HG03565 (cell line): ENCODE results near the gene CLDN1.
"Not testable (repeated sequence)": the region's sequence is repeated elsewhere in the genome, so short reads cannot be mapped to it uniquely, and the experiment has no call there.

Source experiments
- ATAC-seq: cut with Tn5 transposase; IDR thresholded peaks from one replicate; pipeline ENCODE4 v1.9.1; 2021; ENCODE audit warnings: mild to moderate bottlenecking, moderate library complexity; ENCODE audit not compliant: unreplicated experiment

Gene CLDN1

GRCh38 chr3:190299969-190300368 lies 22.3 kb downstream of the CLDN1 start:
- ATAC-seq: no peak

DNA sequence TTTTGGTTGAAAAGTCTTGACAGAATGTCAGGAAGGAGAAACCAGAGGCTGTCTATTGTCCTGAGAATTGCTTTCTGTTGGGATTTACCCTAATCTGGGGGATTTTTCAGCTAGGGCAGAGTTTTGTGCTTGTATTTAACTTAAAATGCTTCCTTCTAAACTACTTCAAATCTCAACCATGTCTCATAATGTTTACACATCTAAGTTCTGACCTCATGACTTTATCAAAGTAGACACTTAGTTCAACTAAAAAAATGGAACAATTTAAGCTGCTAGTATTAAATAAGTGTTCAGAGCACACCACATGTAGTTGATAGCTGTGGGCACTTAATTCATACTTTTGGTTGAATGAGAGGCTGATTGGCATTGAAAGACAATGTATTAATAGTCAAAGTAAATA lies 28.2 kb downstream of the CLDN1 start:
- no peak for ATAC-seq

- no peak for ATAC-seq
These were observed 28.6 kb downstream of the CLDN1 start for GRCh38 chr3:190293621-190294020.

DNA sequence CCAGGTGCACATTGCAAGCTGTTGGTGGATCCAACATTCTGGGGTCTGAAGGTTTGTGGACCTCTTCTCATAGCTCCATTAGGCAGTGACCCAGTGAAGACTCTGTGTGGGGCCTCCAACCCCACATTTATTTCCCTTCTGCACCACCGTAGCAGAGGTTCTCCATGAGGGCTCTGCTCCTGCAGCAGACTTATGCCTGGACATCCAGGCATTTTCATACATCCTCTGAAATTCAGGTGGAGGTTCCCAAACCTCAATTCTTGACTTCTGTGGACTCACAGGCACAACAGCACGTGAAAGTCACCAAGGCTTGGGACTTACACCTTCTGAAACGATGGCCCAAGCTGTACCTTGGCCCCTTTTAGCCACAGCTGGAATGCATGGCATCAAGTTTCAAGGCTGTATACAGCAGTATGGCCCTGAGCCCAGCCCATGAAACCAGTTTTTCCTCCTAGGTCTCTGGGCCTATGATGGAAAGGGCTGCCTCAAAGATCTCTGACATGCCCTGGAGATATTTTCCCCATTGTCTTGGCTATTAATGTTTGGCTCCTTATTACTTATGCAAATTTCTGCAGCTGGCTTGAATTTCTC lies 30.2 kb downstream of the CLDN1 start:
- no peak for ATAC-seq

DNA sequence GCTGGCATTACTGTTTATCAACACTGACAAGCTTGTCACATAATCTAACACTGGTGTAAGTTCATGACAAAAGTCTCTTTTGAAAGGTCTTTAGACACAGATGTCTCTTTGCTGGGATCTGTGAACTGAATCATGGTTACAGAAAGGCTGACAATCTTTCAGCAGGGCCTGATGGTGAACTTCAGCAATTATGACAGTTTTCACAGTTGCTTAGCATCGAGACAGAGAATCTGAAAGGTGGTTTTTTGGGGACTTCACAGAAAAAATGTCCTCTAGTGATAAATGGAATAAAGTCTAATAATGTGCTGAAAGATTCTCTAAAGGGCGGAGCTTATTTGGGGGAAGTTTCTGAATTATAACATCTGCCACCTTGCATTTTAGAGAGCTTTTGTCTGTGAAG lies 32.3 kb downstream of the CLDN1 start:
- no peak for ATAC-seq

- no peak for ATAC-seq
These were observed 33.4 kb downstream of the CLDN1 start for GRCh38 chr3:190288836-190289235.

- ATAC-seq: no peak
These were observed 36.2 kb downstream of the CLDN1 start for GRCh38 chr3:190286014-190286413.

GRCh38 chr3:190281308-190282051 lies 40.8 kb downstream of the CLDN1 start:
- ATAC-seq: no peak

DNA sequence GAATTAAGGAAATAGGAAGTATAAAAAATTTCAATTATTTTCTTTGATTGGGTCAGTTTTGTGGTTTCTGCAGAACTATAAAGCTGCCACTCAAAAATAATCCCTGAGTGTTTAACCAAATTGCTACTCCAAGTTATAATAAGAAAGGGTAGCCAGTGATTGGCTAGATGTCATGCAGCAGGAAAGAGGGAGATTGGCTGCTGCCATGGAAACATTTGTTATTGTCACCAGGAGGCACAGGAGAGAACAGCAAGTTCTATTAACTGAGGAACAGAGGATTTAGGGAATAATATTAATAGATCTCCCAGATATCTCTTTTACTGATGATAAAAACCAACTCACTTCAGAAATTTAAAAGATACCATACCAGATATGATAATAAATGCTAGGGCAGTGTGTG lies 42.6 kb downstream of the CLDN1 start:
- no peak for ATAC-seq

DNA sequence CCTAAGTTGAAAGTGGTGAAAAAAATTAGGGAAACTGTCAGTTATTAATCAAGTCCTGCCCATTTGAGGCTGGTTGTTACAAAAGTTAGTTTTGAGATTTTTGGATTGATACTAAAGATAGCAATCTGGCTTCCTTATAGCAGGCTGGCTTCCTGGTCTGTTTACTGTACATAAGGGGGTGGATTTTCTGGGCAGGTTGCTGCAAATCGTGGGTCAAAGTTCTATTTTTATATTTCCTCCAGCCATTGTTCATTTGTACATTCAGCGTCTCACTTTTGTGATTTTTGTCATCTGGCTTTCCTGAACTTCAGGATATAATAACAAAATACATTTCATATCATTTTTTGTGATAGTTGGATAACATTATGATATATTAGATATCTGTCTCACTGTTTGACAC lies 49.5 kb downstream of the CLDN1 start:
- no peak for ATAC-seq

GRCh38 chr3:190269101-190269500 lies 53.1 kb downstream of the CLDN1 start:
- ATAC-seq: no peak

- ATAC-seq: not testable (repeated sequence)
These were observed 54.8 kb downstream of the CLDN1 start for GRCh38 chr3:190267464-190267863.

- no peak for ATAC-seq
These were observed 55.3 kb downstream of the CLDN1 start for GRCh38 chr3:190266913-190267290.

DNA sequence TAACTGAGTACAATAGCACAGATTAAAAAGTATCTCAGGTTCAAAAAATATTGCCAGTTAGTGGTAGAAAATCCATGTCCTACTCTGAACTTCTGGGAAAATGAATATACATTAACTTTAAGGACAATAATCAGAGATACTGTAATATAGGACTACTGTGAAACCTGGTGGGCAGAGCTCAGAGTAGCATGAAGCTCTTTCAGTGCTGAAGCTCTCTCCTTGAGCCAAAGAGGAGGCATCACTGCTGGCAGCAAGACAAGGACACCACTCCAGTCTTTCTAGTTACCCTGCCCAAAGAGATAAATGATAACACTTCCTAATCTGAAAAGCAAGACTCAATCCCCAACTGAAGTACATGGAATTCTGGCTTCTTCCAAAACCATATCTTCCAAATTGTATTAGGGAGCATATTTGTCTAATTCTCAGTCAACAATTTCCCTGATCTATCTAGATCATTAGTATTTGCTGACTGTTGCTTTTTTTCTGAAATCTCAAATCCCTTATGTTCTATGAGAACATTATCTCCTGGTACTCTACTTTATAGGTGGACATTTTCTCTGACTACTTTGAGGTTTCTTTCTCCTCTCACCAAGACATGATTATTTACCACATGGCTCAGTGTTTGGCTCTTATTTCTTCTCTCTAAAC lies 55.9 kb downstream of the CLDN1 start:
- no peak for ATAC-seq

DNA sequence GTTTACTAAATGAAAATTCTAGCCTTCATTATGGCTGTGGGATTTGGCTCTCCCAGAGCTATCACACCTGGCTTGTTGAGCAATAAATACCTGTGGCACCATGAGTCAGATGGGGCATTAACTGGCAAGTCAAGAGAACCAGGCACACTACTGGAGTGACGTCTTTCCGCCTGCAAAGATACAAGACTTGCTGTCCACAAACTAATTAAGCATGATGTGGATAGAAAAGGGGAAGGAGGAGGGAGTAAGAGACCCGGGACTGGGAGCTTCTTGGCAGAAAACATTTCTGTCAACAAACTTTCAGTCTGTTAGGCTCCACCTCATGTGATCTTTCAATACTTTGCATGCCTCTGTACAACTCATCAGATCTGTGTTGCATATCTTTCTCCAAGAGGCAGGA lies 56.5 kb downstream of the CLDN1 start:
- no peak for ATAC-seq

- no peak for ATAC-seq
These were observed 57.1 kb downstream of the CLDN1 start for GRCh38 chr3:190265126-190265525.

GRCh38 chr3:190261740-190262139 lies 60.5 kb downstream of the CLDN1 start:
- no peak for ATAC-seq

- ATAC-seq: no peak
These were observed 61.2 kb downstream of the CLDN1 start for GRCh38 chr3:190261015-190261414.

DNA sequence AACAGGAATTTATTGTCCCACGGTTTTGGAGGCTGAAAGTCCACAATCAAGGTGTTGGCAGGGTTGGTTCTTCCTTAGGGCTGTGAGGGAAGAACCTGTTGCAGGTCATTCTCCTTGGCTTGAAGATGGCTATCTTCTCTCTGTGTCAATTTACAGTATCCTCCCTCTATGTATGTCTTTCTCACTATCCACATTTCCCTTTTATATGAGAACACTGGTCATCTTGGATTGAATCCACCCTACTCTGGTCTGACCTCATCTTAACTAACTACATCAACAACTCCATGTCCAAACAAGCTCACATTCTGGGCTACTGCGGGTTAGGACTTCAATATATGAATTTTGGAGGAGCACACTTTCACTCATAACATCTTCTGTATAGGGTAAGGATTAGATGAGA lies 61.9 kb downstream of the CLDN1 start:
- no peak for ATAC-seq

DNA sequence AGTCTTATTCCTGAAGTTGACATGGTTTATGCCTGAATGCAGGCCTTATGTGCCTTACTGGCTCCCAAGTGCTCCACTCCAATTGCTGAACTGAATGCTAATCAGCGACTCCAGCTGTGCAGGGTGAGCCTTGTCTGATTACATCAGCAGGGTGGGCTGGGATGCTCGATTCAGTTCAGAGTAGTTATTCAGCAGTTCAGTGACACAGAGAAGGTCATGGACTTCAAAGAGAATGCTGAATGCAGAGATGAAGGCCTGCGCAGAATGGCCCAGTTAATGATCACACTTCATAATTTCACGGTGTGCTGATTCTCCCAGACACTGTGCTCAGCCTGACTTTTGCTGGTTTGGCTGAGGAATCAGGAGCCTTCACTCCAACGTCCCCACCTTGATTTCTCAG lies 63.6 kb downstream of the CLDN1 start:
- no peak for ATAC-seq
